Right cardiac atrium (tissue), 5 donors: ENCODE measurements around the gene CLSTN2. TPM values are rescaled to one million over a fixed set of nuclear protein-coding genes. Genes with fewer than 3 reads are reported as not detected.

ENCODE experiments used
- ATAC-seq, 2 donors: fragments of 200-7000 bp; cut with Tn5 transposase; one replicate each; pipeline versions ENCODE4 v1.8.0 to v1.9.1; 2020; ENCODE audit warnings: moderate library complexity in 2 of 2, mild to moderate bottlenecking in 1 of 2
- DNase-seq, 3 donors: peaks; one replicate each; pipeline ENCODE4 v3.0.0-alpha.2; 2020
- H3K27ac ChIP-seq: one replicate; pipeline ENCODE4 v1.5.1; 2013; ENCODE audit warnings: mild to moderate bottlenecking, low read length, control low read depth, moderate library complexity
- H3K27me3 ChIP-seq: one replicate; pipeline ENCODE4 v1.6.1; 2013; ENCODE audit not compliant: control insufficient read depth, insufficient read depth
- H3K4me1 ChIP-seq: one replicate; pipeline ENCODE4 v1.6.1; 2013; ENCODE audit warnings: low read length; ENCODE audit not compliant: control insufficient read depth, insufficient read depth
- H3K4me3 ChIP-seq: one replicate; pipeline ENCODE4 v1.5.1; 2013; ENCODE audit warnings: low read length, control low read depth
- H3K9me3 ChIP-seq: one replicate; pipeline ENCODE4 v1.6.1; 2013; ENCODE audit warnings: low read length; ENCODE audit not compliant: control insufficient read depth
- WGBS: extraction: QIAGEN DNeasy Blood & Tissue Kit; methylation state at CpG from one replicate; pipeline ENCODE4 v1.1.7; 2013; 5-methylcytosine and 5-hydroxymethylcytosine counted together
- intact Hi-C, 4 donors: fragments of 100-400 bp; cut with DNase I; formaldehyde crosslinking; loops; one replicate each; pipeline versions ENCODE4 v1.11.0 to v1.14.0; 2022 to 2023
- polyA plus RNA-seq: library from polyadenylated mRNA; stranded (reverse); fragments of 200-250 nt; gene quantifications from one replicate; pipeline ENCODE4 v1.2.3, GENCODE V29; 2013
- total RNA-seq, 4 donors: library from RNA; stranded (reverse); fragmentation: NEBNext Ultra II Directional; extraction: Animal tissue kit (Norgen Biotek cat#: 25700); gene quantifications; one replicate each; pipeline ENCODE4 v1.2.1, GENCODE V29; 2021
- donor health status: healthy with polysubstance abuse.
- donor health status: DM: no; HTN: yes; CAD: no.
- donor health status: DM: no; HTN: no; CAD: no.
- donor health status: DM: no; HTN: yes; CAD: no; lungs with severe emphysema.
- donor health status: DM: yes; HTN: yes; CAD: no.

Gene CLSTN2
- total and polyA plus RNA-seq, 5 donors = 3.7 to 31.5 (median 24.8) TPM

DNA sequence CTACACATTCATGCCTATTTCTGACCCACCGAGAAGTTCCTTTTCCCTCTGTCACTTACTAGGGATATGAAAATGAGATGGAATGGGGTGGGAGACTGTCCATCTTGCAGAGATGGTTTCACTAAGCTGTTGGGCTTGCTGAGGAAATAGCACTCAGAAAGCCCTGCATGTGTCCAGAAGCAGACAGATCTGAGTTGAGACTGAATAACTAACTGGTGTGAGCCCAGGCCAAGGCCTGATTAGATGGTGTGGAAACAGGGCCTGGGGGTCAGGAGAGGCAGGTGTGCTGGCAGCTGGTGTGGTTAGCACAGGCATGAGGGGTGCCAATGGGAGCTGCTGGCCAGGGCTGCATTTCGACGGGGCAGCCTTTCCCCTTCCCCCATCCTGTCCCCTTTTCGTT is 72.1 kb downstream of the CLSTN2 start:
- H3K27ac ChIP-seq = no peak overlapping the region
- intact Hi-C loops = no loop called here
- H3K9me3 ChIP-seq = no peaks in the 10 kb centered on the region
- H3K4me3 ChIP-seq = no peak overlapping the region
- no peaks in the 10 kb centered on the region for H3K27me3 ChIP-seq
- 89% methylated on average over 4 of the region's 4 CpGs for WGBS
- DNase-seq (no peak), ATAC-seq (no peak)
- H3K4me1 ChIP-seq = no peaks in the 10 kb centered on the region

- ATAC-seq (no peak), DNase-seq (no peak)
- Histone ChIP-seq H3K27ac (no peak overlapping the region), H3K9me3 (no peaks in the 10 kb centered on the region), H3K4me1 (no peaks in the 10 kb centered on the region), H3K27me3 (no peaks in the 10 kb centered on the region), H3K4me3 (no peak overlapping the region)
- intact Hi-C loops = no loop called here
- whole genome bisulfite sequencing = 72% methylated on average over 7 of the region's 7 CpGs
Measured at GRCh38 chr3:140007911-140008869, 73.2 kb downstream of the CLSTN2 start.

GRCh38 chr3:140010391-140010790 is 75.4 kb downstream of the CLSTN2 start:
- H3K27ac ChIP-seq = no peak overlapping the region
- no peaks in the 10 kb centered on the region for H3K4me1 ChIP-seq
- ATAC-seq = no peak
- intact Hi-C loops = no loop called here
- H3K9me3 ChIP-seq = no peaks in the 10 kb centered on the region
- WGBS = 47% methylated on average over 2 of the region's 2 CpGs
- DNase-seq = no peak
- H3K4me3 ChIP-seq = no peak overlapping the region
- H3K27me3 ChIP-seq = no peaks in the 10 kb centered on the region

DNA sequence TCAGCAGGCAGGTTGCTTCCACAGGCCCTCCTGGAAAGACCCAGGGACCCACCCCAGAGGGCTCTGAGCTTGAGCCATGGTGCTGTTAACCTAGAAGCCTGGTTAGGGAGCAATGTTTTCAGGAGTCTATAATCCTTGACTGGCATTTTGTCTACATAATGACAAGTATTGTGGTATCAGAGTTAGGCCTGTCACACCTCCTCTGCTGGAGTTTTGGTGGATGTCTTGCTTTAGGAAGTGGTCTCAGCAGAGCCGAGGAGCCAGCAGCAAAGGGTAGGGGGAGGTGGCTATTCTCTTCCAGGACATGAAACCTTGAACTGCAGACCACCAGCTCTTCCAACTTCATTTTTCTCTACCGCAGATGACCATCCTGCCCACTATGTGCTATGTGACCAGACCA is 76.1 kb downstream of the CLSTN2 start:
- 93% methylated on average over 2 of the region's 2 CpGs for WGBS
- no peak for ATAC-seq

GRCh38 chr3:140011611-140012277 is 76.8 kb downstream of the CLSTN2 start:
- ATAC-seq (no peak), DNase-seq (no peak)
- no peaks in the 10 kb centered on the region for H3K4me1 ChIP-seq
- no peak overlapping the region for H3K4me3 ChIP-seq
- H3K9me3 ChIP-seq = no peaks in the 10 kb centered on the region
- intact Hi-C loops = no loop called here
- H3K27ac ChIP-seq = no peak overlapping the region
- no peaks in the 10 kb centered on the region for H3K27me3 ChIP-seq
- WGBS = 90% methylated on average over 5 of the region's 5 CpGs

More for the DNA sequence above, 76.1 kb downstream of the CLSTN2 start:
- Histone ChIP-seq H3K27me3 (no peaks in the 10 kb centered on the region), H3K4me3 (no peak overlapping the region), H3K9me3 (no peaks in the 10 kb centered on the region), H3K4me1 (no peaks in the 10 kb centered on the region), H3K27ac (no peak overlapping the region)
- no peak for DNase-seq
- intact Hi-C loops = no loop called here

GRCh38 chr3:140013220-140013619 is 78.2 kb downstream of the CLSTN2 start:
- WGBS = 66% methylated on average over 5 of the region's 5 CpGs
- Histone ChIP-seq H3K9me3 (no peaks in the 10 kb centered on the region), H3K27me3 (no peaks in the 10 kb centered on the region), H3K27ac (no peak overlapping the region), H3K4me1 (no peaks in the 10 kb centered on the region), H3K4me3 (no peak overlapping the region)
- ATAC-seq = no peak
- intact Hi-C loops = no loop called here
- DNase-seq = no peak

DNA sequence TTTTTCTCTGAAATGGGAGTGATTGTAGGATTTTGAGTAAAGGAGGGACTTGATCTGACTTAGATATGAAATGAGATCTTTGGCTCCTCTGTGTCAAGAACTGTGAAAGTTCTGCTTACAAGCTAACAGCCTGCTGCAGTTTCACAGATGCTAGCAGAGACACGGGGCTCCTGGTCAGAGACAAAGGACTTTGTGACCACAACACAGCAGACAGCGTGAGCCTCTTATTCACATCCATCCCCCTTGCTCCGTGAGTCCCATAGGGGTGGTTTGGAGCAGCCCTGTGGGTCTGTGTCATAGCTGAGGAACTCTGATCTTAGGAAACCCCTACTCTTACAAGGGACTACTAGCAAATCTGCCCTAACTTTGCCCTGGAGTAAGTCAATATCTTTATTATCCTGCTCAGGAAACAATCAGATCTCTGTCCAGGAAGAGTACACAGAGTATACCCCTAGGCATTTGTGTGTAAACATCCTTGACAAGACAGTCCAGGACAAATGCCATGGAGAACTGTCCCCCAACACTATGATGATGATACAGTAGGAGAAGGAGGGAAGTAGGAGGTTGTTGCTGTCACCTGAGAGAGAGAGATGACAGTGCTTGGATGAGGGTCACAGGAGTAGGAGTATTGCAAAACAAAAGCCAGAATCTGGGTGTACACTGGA is 80.0 kb downstream of the CLSTN2 start:
- no peak for ATAC-seq
- WGBS = 66% methylated on average over 3 of the region's 3 CpGs

GRCh38 chr3:140015741-140016140 is 80.8 kb downstream of the CLSTN2 start:
- Histone ChIP-seq H3K4me1 (no peaks in the 10 kb centered on the region), H3K27me3 (no peaks in the 10 kb centered on the region), H3K4me3 (no peak overlapping the region), H3K27ac (no peak overlapping the region), H3K9me3 (no peaks in the 10 kb centered on the region)
- ATAC-seq (no peak), DNase-seq (no peak)
- intact Hi-C loops = no loop called here
- 70% methylated on average over 3 of the region's 3 CpGs for WGBS

More for the DNA sequence above, 80.0 kb downstream of the CLSTN2 start:
- Histone ChIP-seq H3K4me3 (no peak overlapping the region), H3K27me3 (no peaks in the 10 kb centered on the region), H3K4me1 (no peaks in the 10 kb centered on the region), H3K9me3 (no peaks in the 10 kb centered on the region), H3K27ac (no peak overlapping the region)
- no peak for DNase-seq
- intact Hi-C loops = no loop called here

- no peaks in the 10 kb centered on the region for H3K27me3 ChIP-seq
- no peak overlapping the region for H3K4me3 ChIP-seq
- ATAC-seq (no peak), DNase-seq (no peak)
- intact Hi-C loops = no loop called here
- no peaks in the 10 kb centered on the region for H3K9me3 ChIP-seq
- peaks cover 3% of the 10 kb centered on the region for H3K4me1 ChIP-seq
- no peak overlapping the region for H3K27ac ChIP-seq
- 60% methylated on average over 2 of the region's 2 CpGs for WGBS
Measured at GRCh38 chr3:140018556-140018955, 83.6 kb downstream of the CLSTN2 start.

DNA sequence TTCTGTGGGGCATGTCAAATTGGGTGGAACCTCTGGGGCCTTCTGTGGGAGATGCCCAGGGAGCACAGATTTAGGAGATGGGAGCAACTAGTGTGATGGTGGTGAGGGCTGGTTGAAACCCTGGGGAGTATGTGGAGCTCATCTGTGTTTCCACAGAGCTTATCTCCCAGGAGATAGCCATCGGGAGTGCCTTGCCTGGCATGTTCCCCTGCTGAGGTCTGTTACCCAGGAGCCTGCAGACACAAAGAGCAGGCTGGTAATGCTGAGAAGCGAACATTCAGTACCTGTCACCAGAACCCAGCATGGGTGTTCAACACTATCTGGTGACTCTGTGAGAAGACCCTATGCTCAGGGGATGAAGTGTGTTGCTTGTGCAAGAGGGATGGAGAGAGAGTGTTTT is 85.0 kb downstream of the CLSTN2 start:
- 56% methylated on average over 2 of the region's 2 CpGs for WGBS
- Histone ChIP-seq H3K4me3 (no peak overlapping the region), H3K9me3 (no peaks in the 10 kb centered on the region), H3K27ac (no peak overlapping the region), H3K4me1 (peaks cover 3% of the 10 kb centered on the region), H3K27me3 (no peaks in the 10 kb centered on the region)
- ATAC-seq = no peak
- no peak for DNase-seq
- intact Hi-C loops = no loop called here

- DNase-seq = no peak
Measured at GRCh38 chr3:140020541-140020940, 85.6 kb downstream of the CLSTN2 start.

More at GRCh38 chr3:140020541-140020940, 85.6 kb downstream of the CLSTN2 start:
- no peaks in the 10 kb centered on the region for H3K9me3 ChIP-seq
- no peak overlapping the region for H3K27ac ChIP-seq
- H3K4me1 ChIP-seq = peaks cover 3% of the 10 kb centered on the region
- ATAC-seq = no peak
- 91% methylated on average over 7 of the region's 7 CpGs for WGBS
- no peaks in the 10 kb centered on the region for H3K27me3 ChIP-seq
- no peak overlapping the region for H3K4me3 ChIP-seq
- intact Hi-C loops = no loop called here
